Left hindlimb (tissue), 1 donor: ENCODE data around the gene VGLL1.

Source experiments
- DNase-seq: peaks from one replicate; pipeline ENCODE4 v3.0.0-alpha.2; 2018

VGLL1 gene

DNA sequence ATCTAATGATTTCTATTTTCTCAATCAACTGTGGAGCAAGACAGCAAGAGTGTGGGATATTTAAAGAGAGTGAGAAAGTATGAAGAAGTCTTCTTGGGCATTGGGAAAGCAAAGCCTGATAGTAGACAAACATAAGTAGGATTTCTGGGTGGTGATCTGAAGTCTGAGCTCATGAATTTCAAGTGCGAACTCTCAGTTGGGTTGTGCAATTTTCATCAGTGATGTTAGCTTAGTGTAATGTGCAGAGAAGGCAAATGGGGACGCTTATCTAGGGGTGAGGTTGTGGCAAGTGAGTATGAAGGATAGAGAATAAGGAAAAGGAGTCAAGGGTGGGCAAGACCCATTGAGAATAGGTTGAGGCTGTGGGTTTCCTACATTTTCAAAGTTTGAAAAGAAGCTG lies 23.7 kb downstream of the VGLL1 start:
- DNase-seq, result no peak

DNA sequence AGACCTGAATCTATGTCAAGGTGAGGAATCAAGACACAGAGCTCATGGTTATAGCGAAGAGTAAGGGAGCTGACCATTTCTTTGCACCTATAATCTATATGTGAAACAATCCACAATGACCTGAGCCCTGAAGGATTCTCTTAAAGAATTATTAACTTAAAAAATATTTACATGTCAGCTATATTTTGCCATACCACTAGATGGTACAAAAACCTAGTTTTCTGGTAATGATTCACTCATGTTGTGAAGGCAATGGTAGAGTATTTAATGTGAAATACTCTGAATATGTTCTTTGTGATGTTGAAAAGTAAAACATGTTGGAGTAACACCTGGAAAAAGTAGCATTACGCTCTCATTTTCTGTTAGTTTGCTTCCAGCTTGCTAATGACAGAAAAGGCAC lies 40.0 kb downstream of the VGLL1 start:
- no peak for DNase-seq

DNA sequence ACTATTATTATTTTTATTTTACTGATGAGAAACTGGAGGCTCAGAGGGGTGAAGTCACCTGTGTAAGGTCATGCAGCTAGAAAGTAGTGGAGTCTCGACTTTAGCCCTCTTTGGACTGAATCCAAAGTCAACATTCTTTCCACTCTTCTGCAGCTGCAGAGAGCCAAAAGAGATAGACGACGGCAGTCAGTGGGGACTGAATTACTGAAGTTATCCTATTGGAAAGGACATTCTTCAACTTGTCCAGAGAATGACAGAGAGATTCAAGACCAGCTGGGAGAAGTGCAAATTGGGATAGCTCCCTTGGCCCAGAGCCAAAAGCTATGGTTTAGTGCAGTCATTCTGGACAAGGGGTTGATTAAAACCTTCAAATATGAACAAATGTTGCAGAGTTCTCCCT lies 42.5 kb downstream of the VGLL1 start:
- no peak for DNase-seq

DNA sequence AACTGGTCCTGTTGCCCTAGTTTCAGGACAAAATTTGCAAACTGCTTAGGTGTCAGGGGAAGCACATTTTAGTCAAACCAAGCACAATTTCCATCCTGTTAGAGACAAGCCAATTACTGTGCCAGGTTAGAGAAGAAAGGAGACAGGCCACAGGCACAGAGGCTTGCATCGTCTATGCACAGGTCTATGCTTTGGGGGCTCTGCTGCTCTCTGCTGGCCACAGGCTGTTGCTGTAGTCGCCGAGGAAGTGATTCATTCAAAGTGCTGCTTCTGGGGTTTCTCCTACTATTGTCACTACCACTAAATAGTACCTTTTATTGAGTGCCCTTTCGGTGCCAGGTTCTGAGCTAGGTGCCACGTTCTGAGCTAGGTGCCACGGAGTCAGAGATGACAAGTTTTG lies 45.5 kb downstream of the VGLL1 start:
- DNase-seq, result peak; percentile 42

DNA sequence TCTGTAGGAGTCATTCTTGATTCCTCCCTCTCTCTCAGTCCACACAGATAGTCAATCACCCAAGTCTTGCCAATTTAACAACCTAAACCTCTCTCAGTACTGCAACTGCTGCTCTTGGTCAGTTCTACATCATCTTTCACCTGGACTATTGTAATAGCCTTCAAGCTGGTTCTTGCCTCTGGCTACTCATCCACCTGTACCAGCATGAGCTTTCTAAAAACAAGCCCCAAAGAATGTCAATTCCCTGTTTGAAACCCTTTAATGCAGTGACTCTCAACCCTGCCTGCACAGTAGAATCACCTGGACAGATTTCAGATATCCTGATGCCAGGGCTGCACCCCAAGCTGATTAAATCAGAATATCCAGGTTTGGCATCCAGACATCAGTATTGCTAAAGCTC lies 48.3 kb downstream of the VGLL1 start:
- DNase-seq, result no peak

DNA sequence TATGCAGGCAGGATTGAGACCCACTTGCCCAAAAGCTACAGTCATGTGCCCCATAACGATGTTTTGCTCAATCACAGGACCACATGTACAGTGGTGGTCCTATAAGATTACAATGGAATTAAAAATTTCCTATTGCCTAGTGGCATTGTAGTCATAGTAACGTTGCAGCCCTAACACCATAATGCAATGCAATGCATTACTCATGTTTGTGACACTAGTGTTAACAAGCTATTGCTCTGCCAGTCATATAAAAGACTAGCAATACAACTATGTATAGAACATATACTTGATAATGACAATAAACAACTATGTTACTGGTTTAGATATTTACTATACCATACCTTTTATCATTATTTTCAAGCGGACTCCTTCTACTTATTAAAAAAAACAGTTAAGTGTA lies 50.6 kb downstream of the VGLL1 start:
- DNase-seq, result no peak

DNA sequence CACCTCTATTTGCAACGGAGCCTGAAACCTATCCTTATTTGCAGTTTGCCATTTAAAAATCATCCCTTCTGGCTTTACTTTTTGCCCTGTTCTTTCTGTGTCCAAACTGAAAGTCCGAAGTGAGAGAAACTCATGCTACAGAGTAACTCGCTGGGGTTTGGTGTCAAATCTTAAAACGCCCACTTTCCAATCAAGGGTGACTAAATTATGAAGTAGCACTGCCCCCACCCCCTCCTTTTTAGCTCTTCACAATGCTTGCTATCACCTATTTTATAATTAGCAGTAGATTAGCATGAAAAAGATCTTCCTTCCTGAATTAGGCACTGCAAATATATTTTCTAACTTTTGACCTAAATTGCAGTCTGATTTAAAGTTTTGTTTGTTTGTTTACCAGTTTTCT lies 52.5 kb downstream of the VGLL1 start:
- no peak for DNase-seq

DNA sequence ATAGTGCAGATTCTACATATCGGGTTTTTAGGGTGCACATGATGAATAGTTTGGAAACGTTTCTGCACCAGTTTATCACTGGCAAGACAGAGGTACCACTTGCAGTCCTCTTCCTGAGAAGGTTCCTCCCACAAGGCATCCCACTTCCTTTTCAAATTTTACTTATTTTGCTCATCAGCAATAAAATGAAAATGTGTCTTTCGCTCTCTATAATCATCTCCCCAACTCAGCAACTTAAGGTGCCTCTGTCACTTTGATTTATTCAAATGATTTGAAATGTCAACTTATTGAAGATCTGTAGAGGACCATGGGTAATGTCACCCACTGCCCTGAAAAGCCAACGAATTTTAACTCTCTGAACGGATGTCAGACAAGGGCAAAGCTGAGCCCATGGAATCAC lies 53.2 kb downstream of the VGLL1 start:
- no peak for DNase-seq

DNA sequence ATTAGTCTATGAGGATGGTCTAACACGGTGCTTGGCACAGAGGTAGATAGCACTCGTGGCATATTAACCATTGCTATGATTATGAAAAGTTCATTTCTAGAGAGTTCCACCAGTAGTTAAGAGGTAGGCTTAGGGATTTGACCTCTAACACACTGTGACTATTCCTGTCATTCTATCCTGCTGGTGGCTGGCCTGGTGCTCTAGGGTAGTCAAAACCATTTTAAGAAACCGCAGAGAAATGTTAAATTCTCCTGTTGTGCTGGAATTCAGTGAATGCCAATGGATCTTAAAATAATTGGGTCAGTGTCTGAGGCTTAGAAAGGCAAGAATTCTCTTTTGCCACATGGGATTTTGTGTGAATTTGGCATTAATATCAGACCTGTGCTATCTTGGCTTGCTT lies 53.9 kb downstream of the VGLL1 start:
- DNase-seq, result no peak

DNA sequence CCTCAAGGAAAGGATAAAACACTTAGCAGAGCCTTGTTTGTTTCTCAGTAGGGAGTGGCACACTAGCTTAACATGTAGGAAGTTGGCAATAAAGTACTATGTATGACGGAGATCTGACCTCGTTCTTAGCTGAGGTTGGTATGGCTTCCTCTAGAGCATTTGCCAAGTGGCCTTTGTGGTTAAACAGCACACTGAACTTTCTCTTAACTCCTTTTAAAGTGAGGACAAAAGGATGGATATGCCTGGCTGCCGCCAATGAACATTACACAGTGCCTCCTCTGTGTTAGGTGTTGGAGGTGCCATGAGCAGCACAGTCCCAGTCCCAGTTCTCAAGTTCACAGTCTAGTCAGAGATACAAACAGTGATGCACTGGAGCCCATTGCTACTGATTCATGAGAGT lies 54.4 kb downstream of the VGLL1 start:
- no peak for DNase-seq

DNA sequence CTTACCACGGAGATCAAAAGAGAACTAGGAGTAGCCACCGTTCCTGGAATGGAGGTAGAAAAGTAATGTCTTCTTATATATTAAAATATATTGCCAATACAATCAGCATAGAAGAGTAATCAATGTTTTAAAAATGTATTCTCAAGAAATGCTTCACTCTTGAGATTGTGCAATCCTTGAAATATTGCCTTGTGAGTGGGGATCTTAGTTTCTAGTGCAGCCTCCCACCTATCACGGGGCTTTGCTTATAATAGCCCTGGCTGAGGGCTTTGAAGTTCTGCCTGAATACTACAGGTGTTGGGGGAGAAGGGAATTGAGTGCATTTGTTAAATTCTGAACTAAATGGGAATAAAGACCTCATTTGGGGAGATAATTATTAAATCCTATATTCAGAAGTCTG lies 55.5 kb downstream of the VGLL1 start:
- DNase-seq, result no peak

DNA sequence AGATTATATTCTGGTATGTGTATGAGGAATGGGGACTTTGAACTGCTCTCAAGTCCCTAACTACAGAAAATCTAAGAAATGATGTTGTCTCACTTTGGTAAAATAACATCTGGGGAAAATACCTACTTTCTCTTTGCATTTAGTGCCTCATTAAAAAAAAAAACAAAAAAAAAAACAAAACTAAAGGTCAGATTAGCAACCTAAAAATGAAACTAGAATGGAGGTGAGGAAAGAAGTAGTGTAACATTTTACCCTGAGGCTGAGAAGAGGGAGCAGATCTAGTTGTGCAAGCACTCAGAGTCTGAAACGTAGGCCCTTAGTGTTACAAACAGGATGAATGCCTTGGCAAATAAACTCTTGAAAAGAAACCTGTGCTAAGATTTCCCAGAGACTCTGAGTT lies 56.0 kb downstream of the VGLL1 start:
- DNase-seq, result no peak

DNA sequence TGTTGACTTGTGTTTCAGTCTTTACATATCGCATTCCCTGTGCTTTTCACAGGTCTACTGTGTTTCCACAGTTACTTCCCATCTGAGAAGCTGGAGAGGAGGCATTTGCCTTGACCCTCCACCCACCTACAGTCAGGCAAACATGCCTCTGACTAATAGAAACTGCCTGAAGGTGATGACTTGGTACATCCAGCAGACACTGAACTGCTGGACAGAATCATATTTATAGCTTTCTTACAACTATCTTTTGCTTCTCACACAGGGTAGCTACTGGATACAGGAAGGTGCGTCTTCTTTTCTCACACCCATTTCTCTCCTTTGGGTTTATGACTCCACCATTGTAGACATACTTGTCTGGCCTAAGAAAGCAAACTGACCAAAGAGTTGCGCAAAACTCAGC lies 58.0 kb downstream of the VGLL1 start:
- DNase-seq, result no peak

DNA sequence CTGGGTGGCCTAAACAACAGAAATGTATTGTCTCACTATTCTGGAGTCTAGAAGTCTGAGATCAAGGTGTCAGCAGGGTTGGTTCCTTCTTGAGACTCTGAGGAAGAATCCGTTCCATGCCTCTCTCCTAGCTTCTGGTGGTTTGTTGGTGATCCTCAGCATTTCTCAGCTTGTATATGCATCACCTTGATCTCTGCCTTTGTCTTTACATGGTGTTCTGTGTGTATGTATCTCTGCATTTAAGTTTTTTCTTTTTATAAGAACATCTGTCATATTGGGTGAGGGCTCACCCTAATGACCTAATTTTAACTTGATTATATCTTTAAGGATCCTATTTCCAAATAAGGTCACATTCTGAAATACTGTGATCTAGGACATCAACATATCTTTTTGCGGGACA lies 65.3 kb downstream of the VGLL1 start:
- no peak for DNase-seq

DNA sequence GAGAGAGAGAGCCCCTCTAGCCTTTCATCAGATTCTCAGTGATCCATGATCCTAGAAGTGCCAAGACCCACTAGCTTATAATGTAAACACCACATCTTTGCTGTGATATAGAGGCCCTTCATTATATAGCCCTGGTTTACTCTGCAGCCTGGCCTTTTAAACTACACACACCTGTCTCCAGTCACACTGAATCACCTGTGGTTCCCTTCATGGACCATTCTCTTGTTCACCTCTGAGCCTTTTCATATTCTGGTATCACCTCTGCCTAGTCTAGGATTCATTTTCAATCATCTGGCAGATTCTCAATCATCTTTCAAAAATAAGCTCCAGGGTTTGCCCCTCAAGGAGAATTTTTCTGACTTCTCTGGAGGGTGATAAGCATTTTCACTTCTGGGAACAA lies 65.9 kb downstream of the VGLL1 start:
- DNase-seq, result no peak

DNA sequence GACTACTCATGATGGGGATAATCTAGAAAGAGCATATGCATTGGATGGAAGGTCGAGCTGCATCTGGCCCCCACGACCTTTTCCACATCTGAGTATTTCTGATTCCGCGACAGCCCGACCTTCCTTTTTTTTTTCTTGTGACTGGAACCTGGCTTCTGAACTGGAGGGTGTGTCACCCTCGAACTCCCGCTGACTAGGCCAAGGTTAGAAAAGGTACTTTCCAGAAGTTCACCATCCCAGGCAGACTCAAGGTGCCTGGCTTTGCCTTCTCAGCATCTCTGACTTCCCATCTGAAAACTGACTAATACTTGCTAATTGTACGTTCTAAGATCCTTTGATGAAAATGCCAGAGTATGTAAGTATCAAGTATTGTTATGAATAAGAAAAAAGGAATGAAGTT lies 66.6 kb downstream of the VGLL1 start:
- DNase-seq, result no peak

DNA sequence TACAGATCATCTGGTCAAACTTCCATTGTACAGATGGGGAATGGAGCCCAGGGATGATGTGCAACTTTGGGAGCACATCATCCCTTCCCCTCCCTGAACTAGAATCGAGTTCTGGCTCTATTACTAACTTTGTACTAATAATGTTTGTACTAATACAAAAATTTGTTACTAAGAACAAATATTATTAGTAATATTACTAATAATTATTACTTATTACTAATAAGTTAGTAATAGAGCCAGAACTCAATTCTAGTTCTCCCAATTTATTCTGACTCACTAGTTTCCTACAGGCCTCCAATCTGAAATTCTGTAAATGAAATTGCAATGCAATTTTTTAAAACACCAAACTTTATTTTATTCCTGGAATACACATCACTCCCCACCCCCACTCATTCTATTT lies 68.0 kb downstream of the VGLL1 start:
- no peak for DNase-seq
